ENCODE data around the gene OR4C45. TPM values are rescaled to one million over a fixed set of nuclear protein-coding genes. Genes with fewer than 3 reads are reported as not detected.

Gene OR4C45
- total RNA-seq, 1 donor from 2014 or later: not detected

Other genes starting within 250 kb of the OR4C45 start
- gene OR4C13, start 80.5 kb upstream of the OR4C45 start, total RNA-seq: not detected
- not detected for gene OR4C12, start 50.3 kb upstream of the OR4C45 start, total RNA-seq

Measured in vagina (tissue), 1 donor.